Inferior parietal cortex (tissue), 1 donor: ENCODE measurements around the gene GPR137B.
"Not testable (repeated sequence)": the region's sequence is repeated elsewhere in the genome, so short reads cannot be mapped to it uniquely, and the experiment has no call there.

Source experiments
- DNase-seq: peaks from one replicate; pipeline ENCODE4 v3.0.0-alpha.2; 2016; ENCODE audit errors: extremely low spot score

GPR137B gene

GRCh38 chr1:236160540-236161127 lies 18.3 kb downstream of the GPR137B start:
- DNase-seq = no peak

- DNase-seq = no peak
These were observed 18.9 kb downstream of the GPR137B start for GRCh38 chr1:236161230-236161629.

DNA sequence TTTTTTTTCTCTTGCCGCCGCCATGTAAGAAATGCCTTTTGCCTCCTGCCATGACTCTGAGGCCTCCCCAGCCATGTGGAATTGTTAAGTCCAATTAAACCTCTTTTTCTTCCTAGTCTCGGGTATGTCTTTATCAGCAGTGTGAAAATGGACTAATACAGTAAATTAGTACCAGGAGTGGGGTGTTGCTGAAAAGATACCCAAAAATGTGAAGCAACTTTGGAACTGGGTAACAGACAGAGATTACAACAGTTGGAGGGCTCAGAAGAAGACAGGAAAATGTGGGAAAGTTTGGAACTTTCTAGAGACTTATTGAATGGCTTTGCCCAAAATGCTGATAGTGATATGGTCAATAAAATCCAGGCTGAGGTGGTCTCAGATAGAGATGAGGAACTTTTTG lies 19.4 kb downstream of the GPR137B start:
- not testable (repeated sequence) for DNase-seq

GRCh38 chr1:236163463-236164153 lies 21.3 kb downstream of the GPR137B start:
- no peak for DNase-seq

DNA sequence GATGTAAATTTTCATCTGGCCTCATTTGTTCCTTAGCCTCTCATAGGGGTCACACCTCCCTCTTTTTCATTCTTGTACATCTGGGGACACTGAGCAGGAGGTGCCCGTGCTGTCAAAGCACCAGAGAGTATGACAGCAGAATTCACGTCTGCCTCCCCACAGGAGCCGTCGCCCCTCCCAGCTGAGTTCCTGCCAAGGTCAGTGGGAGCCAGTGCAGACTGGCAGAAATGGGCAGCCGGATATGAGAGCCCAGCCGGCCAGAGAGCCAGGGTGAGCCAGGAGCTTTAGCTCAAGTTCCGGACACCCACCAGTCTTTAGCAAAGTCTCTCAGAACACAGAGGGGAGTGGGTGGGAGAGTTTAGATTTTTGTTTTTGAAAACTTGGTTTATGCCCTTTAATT lies 21.9 kb downstream of the GPR137B start:
- DNase-seq = no peak

DNA sequence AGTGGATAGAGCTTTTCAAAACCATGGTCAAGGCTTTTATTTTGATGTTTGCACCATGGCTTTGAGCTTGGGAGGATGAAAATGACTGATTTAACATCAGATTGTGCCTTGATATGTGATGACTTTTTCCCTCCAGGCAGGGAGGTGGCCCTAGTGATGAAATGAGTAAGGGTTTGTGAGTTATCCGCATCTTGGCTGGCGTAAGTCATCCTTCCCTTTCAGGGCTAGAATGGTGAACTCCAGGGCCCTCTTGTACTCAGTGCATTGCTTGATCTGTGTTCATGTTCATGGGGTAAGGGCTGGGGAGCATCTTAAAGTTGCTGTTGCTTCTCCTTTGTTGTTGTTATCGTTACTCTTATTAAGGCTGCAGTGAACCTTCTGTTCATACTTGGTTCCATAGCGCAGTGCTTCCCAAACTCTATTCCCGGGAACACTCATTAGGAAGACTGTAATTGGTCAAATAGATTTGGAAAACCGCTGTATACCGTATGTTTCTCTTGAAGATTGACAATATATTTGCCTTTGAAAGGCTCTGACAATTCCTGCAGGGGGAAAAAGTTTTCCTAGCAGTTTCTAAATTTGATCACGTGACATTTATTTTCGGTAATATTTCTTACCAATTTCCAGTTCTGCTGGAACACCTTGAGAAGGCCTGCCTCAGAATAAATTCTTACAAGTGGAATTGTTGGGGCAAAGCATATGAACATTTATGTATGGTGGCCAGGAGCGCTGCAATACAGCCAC lies 23.1 kb downstream of the GPR137B start:
- DNase-seq = no peak

- no peak for DNase-seq
These were observed 23.7 kb downstream of the GPR137B start for GRCh38 chr1:236166041-236166440.

DNA sequence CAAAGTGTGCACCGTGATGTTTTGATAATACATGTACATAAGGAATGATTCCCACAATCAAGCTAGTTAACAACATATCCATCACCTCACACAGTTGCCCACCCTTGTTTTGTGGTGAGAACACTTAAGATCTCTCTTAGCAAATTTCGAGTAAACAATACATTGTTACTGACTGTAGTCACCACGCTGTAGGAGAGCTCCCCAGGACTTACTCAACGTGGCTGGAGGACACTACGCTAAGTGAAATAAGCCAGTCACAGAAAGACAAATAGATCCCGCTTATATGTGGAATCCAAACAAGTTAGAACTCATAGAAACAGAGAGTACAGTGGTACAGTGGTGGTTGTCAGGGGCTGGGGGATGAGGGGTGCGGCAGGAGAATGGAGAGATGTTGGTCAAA lies 24.8 kb downstream of the GPR137B start:
- DNase-seq = no peak

- DNase-seq = no peak
These were observed 25.2 kb downstream of the GPR137B start for GRCh38 chr1:236167578-236167977.

GRCh38 chr1:236168716-236169429 lies 26.5 kb downstream of the GPR137B start:
- no peak for DNase-seq

DNA sequence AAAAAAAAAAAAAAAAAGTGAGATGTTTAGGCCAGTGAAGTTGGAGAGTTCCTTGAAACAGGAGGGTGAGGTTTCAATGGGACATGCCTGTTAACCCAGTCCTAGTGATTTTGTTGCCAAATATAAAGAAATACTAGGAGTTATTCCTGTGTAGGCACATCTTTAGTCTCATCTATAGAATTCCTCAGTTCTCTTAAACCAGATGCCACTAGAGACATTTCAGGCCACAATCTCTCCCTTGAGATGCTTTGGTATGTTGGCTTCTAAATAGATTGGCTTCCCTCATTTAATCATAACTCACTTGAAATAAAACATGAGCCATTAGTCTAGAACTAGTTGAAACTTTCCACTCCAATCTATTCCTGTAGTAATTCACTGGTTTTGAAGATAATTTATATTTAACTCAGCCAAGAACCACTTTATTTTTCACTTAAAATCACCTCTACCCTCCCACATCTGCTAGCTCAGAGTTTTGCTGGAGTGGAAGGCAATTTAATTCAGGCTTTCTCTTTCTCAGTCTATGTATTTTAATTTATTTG lies 29.8 kb downstream of the GPR137B start:
- no peak for DNase-seq

- no peak for DNase-seq
These were observed 30.9 kb downstream of the GPR137B start for GRCh38 chr1:236173174-236173767.

GRCh38 chr1:236175642-236176336 lies 33.5 kb downstream of the GPR137B start:
- DNase-seq = no peak

DNA sequence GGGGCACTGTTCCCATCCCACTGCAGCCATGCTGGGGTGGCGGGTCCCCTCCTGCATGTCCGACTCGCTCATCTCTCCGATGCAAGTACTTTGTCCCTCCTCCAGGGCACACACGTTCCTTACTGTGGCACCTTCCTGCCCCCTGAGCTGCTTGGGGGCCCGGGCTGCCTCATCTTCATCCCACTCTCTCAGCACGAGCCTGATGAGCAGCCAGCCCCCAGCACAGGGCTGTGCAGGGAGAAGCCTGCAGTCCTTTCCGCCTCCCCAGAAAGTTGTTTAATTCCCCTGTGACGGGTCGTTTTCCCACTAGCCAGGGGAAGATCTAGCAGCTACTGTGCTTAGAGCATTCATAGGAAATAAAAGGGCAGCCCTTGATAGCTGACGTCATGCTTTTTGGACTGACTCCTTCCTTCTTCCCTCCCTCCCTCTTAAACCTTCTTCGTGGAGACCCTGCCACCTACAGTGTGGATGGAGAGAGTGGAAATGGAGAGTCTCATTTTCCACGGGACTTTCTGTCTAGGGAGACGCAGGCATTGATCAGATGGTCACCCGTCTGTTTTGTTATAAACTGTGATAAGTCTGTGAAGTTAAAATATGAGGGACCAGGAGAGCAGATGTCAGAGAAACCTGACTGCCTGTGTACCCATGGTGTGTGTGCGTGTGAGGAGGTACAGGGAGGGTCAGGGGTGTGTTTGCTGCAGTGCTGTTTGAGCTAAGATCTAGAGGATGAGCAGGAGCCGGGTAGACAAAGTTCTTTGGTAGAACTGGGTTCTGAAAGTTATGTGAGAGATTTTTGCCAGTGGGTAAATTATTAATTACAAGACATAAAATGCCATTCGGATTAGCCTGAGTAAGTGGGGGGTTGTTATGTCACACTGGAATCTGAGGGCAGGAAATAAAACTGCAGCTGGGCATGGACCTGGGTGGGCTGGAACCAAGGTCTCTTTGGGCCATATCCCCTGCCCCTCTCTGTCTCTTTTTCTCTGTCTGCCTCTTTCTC lies 34.3 kb downstream of the GPR137B start:
- no peak for DNase-seq

DNA sequence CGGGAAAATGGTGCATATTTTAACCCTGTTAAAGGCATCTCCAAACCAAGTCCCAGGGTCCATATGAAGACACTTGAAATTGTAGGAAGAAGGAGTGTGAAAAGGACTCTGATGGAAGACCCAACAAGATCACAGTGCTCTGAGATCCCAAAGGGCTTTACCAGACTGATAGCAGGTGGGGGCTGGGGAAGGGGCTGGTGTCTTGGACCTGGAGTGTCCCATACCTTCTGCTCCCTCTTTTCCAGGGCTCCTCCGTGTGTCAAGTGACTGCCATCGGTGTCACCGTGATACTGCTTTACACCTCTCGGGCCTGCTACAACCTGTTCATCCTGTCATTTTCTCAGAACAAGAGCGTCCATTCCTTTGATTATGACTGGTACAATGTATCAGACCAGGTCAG lies 37.3 kb downstream of the GPR137B start:
- DNase-seq = no peak

DNA sequence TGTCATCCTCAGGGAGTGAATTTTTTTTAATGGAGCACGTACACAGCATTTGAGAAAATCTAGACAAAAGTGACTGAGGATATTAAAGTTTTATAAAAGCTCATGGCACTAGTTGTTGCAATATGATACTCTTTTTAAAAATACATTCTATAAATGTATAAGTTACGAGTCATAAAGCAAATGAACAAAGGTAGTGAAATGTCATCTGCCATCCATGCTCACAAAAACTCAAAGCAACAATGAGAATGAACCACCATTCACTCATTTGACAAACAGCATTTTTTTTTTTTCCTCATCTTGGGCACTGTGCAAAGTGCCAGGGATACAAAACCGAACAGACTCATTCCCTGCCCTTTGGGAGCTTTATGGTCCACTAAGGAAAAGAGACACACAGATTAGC lies 38.7 kb downstream of the GPR137B start:
- no peak for DNase-seq

DNA sequence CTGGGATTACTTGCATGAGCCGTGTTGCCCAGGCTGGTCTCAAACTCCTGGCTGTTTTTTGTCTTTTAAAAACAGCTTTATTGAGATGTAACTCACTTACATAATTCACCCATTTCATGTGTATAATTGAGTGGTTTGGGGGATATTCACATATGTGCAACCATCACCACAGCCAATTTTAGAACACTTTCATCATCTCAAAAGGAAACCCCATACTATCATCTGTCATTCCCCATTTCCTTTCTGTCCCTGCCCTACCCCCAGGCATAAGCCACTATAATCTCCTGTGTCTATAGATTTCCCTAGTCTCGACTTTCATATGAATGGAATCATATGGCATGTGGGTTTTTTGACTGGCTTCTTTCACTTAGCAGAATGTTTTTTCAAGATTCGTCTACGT lies 43.3 kb downstream of the GPR137B start:
- DNase-seq = no peak

DNA sequence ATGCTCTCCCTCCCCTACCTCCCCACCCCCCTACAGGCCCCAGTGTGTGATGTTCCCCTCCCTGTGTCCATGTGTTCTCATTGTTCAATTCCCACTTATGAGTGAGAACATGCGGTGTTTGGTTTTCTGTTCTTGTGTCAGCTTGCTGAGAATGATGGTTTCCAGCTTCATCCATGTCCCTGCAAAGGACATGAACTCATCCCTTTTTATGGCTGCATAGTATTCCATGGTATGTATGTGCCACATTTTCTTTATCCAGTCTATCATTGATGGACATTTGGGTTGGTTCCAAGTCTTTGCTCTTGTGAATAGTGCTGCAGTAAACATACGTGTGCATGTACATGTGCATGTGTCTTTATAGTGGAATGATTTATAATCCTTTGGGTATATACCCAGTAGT lies 44.1 kb downstream of the GPR137B start:
- not testable (repeated sequence) for DNase-seq

DNA sequence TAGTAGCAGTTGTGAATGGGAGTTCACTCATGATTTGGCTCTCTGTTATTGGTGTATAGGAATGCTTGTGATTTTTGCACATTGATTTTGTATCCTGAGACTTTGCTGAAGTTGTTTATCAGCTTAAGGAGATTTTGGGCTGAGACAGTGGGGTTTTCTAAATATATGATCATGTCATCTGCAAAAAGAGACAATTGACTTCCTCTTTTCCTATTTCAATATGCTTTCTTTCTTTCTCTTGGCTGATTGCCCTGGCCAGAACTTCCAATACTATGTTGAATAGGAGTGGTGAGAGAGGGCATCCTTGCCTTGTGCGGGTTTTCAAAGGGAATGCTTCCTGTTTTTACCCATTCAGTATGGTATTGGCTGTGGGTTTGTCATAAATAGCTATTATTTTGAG lies 45.7 kb downstream of the GPR137B start:
- not testable (repeated sequence) for DNase-seq

GRCh38 chr1:236193184-236193583 lies 50.8 kb downstream of the GPR137B start:
- no peak for DNase-seq
